Measurements from ENCODE around the gene RNF227.

RNF227 gene

GRCh38 chr17:7916385-7916682 is 245 bp upstream of the RNF227 start:
- H3K4me3 ChIP-seq (ENCODE audit: low read depth, low read length): peak overlapping the region; percentile 57
- DNase-seq (ENCODE audit: low read depth): no peak
- TF ChIP-seq CTCF (conservative IDR thresholded peaks at IDR 0.05; ENCODE audit: low read depth, low read length): no peak

GRCh38 chr17:7915179-7915610 is 894 bp downstream of the RNF227 start:
- peak; percentile 63 for DNase-seq (ENCODE audit: low read depth)
- TF ChIP-seq CTCF (conservative IDR thresholded peaks at IDR 0.05; ENCODE audit: low read depth, low read length): no peak
- H3K4me3 ChIP-seq (ENCODE audit: low read depth, low read length): peak overlapping the region; percentile 63

- H3K4me3 ChIP-seq (ENCODE audit: low read depth, low read length): no peak overlapping the region
- DNase-seq (ENCODE audit: low read depth): peak; percentile 87
- TF ChIP-seq CTCF (conservative IDR thresholded peaks at IDR 0.05; ENCODE audit: low read depth, low read length): peak; percentile 70
These were observed 3.1 kb downstream of the RNF227 start for GRCh38 chr17:7912927-7913524.

- H3K4me3 ChIP-seq (ENCODE audit: low read depth, low read length): no peak overlapping the region
- DNase-seq (ENCODE audit: low read depth): no peak
- TF ChIP-seq CTCF (conservative IDR thresholded peaks at IDR 0.05; ENCODE audit: low read depth, low read length): no peak
These were observed 5.0 kb downstream of the RNF227 start for GRCh38 chr17:7911116-7911515.

GRCh38 chr17:7910711-7911110 is 5.4 kb downstream of the RNF227 start:
- no peak for TF ChIP-seq CTCF (conservative IDR thresholded peaks at IDR 0.05; ENCODE audit: low read depth, low read length)
- H3K4me3 ChIP-seq (ENCODE audit: low read depth, low read length): no peak overlapping the region
- DNase-seq (ENCODE audit: low read depth): no peak

GRCh38 chr17:7910281-7910680 is 5.8 kb downstream of the RNF227 start:
- no peak for TF ChIP-seq CTCF (conservative IDR thresholded peaks at IDR 0.05; ENCODE audit: low read depth, low read length)
- no peak overlapping the region for H3K4me3 ChIP-seq (ENCODE audit: low read depth, low read length)
- DNase-seq (ENCODE audit: low read depth): no peak

- H3K4me3 ChIP-seq (ENCODE audit: low read depth, low read length): no peak overlapping the region
- no peak for DNase-seq (ENCODE audit: low read depth)
- TF ChIP-seq CTCF (conservative IDR thresholded peaks at IDR 0.05; ENCODE audit: low read depth, low read length): no peak
These were observed 7.0 kb downstream of the RNF227 start for GRCh38 chr17:7909089-7909488.
